ENCODE results near the gene CPTP.

Gene CPTP

DNA sequence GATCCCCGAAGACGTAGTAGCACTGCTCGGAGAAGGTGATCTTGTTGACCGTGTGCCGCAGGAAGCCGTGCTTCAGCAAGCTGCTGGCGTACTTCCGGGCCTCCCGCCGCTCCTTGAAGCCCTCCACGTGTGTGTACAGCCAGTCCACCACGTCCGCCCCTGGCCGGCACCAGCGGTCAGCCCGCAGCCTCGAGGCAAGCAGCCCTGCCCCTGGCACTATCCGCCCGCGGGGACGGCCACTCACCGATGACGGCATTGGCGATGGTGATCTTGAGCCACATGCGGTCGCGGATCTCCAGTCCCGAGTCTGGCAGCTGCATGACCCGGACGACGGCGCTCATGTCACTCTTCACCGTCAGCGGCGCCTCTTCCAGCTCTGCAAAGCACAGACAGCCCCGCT lies 13.7 kb downstream of the CPTP start:
- peaks cover 46% of the 10 kb centered on the region for H3K36me3 Mint-ChIP-seq (ENCODE audit: low read depth)
- no peak overlapping the region for H3K4me3 Mint-ChIP-seq
- no peaks in the 10 kb centered on the region for H3K4me1 Mint-ChIP-seq (ENCODE audit: low read depth)
- no peak overlapping the region for H3K27ac Mint-ChIP-seq
- no peaks in the 10 kb centered on the region for H3K27me3 Mint-ChIP-seq
- no peaks in the 10 kb centered on the region for H3K9me3 Mint-ChIP-seq
- DNase-seq: no peak

DNA sequence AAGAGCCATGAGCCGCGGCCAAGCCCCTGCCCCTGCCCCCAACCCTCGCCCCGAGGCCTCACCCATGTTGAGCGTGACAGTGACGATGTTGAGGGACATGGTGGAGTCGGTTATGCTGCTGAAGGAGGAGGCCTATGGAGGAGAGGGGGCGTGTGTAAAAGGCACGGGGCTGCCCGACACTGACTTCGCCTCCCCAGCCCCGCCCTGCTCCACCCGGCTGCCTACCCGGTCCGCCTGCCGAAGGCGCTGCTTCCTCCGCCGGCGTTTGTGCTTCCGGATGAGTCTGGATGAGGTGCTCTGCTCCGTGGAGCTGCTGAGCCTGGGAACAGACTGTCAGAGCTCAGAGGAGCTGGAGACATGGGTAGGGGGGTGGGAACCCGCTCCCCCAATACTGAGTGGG lies 15.6 kb downstream of the CPTP start:
- Mint-ChIP-seq H3K27me3 (no peaks in the 10 kb centered on the region), H3K27ac (no peak overlapping the region), H3K4me1 (ENCODE audit: low read depth) (peaks cover 8% of the 10 kb centered on the region), H3K4me3 (no peak overlapping the region), H3K9me3 (no peaks in the 10 kb centered on the region), H3K36me3 (ENCODE audit: low read depth) (peaks cover 44% of the 10 kb centered on the region)
- no peak for DNase-seq

DNA sequence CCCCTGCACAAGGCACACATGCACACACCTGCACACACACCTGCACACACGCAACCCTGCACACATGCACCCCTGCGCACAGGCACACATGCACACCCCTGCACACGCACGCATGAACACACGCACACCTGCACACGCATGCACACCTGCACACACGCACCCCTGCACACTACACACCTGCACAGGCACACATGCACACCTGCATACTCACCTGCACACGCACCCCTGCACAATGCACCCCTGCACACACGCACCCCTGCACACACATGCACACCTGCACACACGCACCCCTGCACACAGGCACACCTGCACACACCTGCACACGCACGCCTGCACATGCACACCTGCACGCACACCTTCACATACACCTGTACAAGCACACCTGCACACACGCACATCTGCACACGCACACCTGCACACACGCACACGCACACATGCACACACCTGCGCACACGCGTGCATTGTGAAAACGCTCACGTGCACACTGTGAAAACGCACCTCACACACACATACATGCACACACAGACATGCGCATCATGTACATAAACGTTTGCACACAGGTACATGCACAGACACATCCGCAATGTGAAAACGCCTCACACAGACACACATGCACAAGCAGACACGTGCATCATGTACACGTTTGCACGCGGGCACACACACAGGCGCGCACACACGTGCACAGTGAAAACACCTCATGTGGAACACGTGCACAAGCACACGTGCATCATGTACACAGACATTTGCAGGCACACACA lies 16.4 kb downstream of the CPTP start:
- H3K4me3 Mint-ChIP-seq: no peak overlapping the region
- DNase-seq: no peak
- no peak overlapping the region for H3K27ac Mint-ChIP-seq
- peaks cover 41% of the 10 kb centered on the region for H3K36me3 Mint-ChIP-seq (ENCODE audit: low read depth)
- H3K27me3 Mint-ChIP-seq: no peaks in the 10 kb centered on the region
- no peaks in the 10 kb centered on the region for H3K9me3 Mint-ChIP-seq
- peaks cover 13% of the 10 kb centered on the region for H3K4me1 Mint-ChIP-seq (ENCODE audit: low read depth)

DNA sequence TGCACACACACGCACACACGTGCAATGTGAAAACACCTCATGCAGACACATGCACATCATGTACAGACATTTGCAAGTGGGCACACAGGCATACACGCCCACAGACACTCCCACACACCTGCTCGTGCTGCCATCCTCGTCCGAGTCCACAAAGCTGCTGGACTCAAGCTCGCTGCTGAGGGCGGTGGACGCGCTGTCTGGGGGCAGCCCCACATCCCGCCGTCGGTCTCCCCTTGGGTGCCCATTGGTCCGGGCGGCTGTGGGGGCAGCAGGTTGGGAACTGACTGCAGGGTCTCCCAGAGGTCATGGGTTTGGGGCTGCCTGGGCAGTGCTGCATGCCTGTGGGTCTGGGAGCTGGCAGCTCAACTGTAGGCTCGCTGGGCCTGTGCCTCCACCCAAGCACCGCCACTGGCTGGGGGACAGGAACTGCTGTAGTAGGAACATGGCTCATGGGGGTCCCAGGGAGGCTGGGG lies 17.0 kb downstream of the CPTP start:
- H3K9me3 Mint-ChIP-seq: no peaks in the 10 kb centered on the region
- no peak for DNase-seq
- H3K36me3 Mint-ChIP-seq (ENCODE audit: low read depth): peaks cover 41% of the 10 kb centered on the region
- H3K27me3 Mint-ChIP-seq: no peaks in the 10 kb centered on the region
- H3K4me3 Mint-ChIP-seq: no peak overlapping the region
- no peak overlapping the region for H3K27ac Mint-ChIP-seq
- peaks cover 18% of the 10 kb centered on the region for H3K4me1 Mint-ChIP-seq (ENCODE audit: low read depth)

DNA sequence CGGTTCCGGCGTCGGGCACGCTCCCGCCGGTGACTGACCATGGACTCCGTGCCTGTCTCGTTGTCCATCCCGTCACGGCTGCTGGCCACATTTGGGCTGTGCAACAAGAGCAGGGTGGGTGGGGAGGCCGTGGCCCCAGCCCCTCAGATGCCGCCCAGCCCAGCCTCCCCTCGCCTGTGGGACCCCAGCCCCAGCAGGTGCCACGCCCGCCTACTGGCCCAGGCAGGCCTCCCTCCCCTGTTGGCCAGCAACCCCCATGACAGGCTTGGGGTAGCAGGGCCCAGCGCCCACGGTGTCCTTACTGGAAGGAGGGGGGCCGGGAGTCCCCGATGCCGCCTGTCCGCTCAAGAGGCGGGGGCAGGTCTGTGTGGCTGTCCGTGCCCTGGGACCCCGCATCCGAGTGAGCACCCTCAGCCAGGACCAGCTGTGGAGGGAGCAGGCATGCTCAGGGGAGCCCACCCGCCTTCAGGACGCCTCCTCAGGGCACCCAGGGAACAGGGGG lies 17.5 kb downstream of the CPTP start:
- no peaks in the 10 kb centered on the region for H3K27me3 Mint-ChIP-seq

DNA sequence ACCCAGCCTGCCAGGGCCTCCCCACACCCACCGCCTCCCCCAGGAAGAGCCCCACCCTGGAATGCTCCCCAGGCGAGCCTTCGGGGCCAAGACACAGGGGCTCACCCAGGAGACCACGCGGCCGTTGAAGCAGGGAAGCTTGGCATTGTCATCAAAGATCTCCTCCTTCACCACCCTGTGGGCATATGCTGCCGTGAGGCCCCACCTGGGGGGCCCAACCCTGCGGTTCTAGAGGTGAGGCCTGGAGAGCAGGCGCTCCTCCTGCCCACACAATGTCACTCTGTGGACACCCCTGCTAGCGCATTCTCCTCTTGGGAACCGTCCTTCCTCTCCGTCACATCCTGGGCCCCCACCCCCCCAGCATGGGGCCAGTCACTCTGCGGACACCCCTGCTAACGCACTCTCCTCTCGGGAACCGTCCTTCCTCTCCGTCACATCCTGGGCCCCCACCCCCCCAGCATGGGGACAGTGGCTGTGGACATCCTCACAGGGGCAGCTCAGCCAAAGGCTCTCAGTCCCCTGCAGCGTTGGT lies 18.0 kb downstream of the CPTP start:
- peaks cover 28% of the 10 kb centered on the region for H3K4me1 Mint-ChIP-seq (ENCODE audit: low read depth)
- no peak overlapping the region for H3K4me3 Mint-ChIP-seq
- H3K27me3 Mint-ChIP-seq: no peaks in the 10 kb centered on the region
- no peak for DNase-seq
- H3K36me3 Mint-ChIP-seq (ENCODE audit: low read depth): peaks cover 35% of the 10 kb centered on the region
- H3K9me3 Mint-ChIP-seq: no peaks in the 10 kb centered on the region
- no peak overlapping the region for H3K27ac Mint-ChIP-seq

More for the DNA sequence above, 17.5 kb downstream of the CPTP start:
- Mint-ChIP-seq H3K36me3 (ENCODE audit: low read depth) (peaks cover 40% of the 10 kb centered on the region), H3K4me3 (no peak overlapping the region), H3K27ac (no peak overlapping the region), H3K4me1 (ENCODE audit: low read depth) (peaks cover 23% of the 10 kb centered on the region), H3K9me3 (no peaks in the 10 kb centered on the region)
- no peak for DNase-seq

DNA sequence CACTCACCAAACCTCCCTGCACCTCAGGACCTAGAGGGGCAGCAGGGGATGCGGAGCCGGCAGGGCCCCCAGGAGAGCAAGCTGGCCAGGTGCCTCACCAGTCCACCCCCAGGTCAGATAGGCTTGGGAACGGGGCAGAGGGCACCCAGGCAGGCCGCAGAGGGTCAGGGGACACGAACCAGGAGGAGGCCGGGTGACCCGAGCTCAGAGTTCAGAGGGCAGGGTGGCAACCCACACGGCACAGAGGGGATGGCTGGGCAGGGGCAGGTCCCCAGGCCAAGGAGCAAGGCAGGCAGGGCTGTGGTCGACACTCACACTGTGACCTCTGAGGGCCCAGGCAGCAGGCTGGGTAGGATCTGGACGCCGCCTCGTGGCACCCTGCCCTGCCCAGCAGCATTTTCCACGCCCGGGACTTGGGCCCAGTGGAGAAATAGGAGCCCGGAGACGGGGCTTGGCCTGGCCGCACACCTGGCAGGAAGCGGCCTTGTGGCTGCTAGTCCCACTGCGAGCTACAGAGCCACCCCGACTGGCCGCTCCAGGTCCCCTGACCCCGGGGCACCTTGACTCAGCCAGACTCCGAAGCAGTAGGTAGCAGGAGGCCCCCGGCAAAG lies 19.3 kb downstream of the CPTP start:
- Mint-ChIP-seq H3K4me3 (no peak overlapping the region), H3K27ac (no peak overlapping the region), H3K36me3 (ENCODE audit: low read depth) (peaks cover 26% of the 10 kb centered on the region), H3K4me1 (ENCODE audit: low read depth) (peaks cover 30% of the 10 kb centered on the region), H3K27me3 (no peaks in the 10 kb centered on the region), H3K9me3 (no peaks in the 10 kb centered on the region)
- no peak for DNase-seq

DNA sequence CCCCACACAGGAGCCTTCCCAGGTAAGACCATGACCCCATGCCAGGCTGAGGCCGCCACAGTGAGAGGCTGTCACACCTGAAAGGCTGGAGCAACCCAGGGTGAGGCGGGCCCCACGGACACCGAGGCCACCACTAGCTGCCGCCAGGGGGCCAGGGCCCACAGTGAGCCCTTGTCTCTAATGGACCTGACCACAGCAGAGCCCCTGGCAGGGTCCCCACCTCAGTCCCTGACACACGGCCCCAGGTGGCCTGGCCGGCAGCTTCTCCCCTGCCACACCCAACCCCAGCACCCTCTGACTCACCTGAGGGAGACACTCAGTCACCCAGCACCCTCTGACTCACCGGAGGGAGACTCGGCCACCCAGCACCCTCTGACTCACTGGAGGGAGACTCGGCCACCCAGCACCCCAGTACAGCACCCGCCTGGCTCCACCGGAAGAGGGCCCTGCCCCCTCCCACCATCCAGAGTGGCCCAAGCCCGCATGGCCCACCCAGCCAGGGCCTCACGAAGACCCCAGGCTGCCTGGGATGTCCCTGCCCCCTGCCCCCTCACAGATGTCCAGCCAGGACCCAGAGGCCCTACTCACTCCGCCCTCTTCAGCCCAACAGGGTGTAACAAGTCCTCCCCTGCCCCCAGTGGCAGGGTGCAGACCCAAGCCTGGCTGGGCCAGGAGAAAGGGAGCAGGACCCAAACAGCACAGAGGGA lies 20.2 kb downstream of the CPTP start:
- Mint-ChIP-seq H3K27ac (peak overlapping the region; percentile 67), H3K9me3 (no peaks in the 10 kb centered on the region), H3K27me3 (no peaks in the 10 kb centered on the region), H3K4me3 (no peak overlapping the region), H3K36me3 (ENCODE audit: low read depth) (peaks cover 21% of the 10 kb centered on the region), H3K4me1 (ENCODE audit: low read depth) (peaks cover 30% of the 10 kb centered on the region)
- DNase-seq: peak; percentile 63

DNA sequence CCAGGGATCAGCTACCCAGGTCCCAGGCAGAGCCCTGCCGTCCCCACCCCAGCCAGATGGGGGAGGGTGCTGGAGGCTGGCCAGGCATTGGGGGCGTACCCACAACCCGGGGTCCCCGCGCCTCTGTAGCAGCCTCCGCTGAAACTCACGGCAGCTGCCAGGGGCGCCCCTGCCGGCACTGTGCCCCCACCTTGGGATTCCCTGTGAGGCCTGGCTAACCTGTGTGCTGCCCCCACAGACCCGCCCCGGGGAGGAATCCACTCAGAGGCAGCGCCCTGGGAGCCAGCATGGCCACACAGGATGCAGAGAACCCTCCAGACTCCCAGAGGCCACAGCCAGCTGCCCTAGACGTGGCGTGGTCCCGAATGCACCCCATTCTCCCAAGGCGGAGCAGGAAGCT lies 20.8 kb downstream of the CPTP start:
- DNase-seq: no peak
- Mint-ChIP-seq H3K27me3 (no peaks in the 10 kb centered on the region), H3K4me1 (ENCODE audit: low read depth) (peaks cover 30% of the 10 kb centered on the region), H3K27ac (no peak overlapping the region), H3K9me3 (no peaks in the 10 kb centered on the region), H3K4me3 (no peak overlapping the region), H3K36me3 (ENCODE audit: low read depth) (peaks cover 15% of the 10 kb centered on the region)

DNA sequence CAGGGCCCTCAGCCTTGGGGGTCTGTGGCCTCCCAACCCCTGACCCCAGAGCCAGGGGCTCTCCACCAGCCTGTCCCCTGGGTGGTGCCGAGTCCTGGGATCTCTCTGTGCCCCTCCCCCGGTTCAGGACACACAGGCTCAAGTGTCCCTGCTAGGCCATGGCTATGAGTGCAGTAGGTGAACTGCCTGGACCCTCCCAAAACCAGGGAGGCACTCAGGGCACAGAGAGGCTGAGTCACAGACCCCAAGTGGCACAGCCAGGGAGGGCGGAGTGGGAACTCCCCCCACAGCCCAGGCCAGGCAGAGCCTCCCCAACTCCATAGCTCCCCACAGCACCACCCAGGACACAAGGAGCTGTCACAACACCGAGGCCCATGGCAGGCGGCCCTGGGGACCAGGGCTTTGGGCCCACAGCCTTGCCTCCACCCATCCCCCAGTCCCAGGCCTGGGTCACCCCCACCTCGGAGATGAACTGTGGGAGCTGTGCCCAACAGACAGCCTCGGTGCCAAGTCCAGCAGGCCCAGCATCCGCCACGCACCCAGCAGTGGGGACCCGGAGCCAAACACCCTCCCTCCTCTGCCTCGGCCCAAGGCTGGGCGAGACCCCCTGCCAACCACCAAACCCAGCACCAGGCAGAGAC lies 21.4 kb downstream of the CPTP start:
- Mint-ChIP-seq H3K4me1 (ENCODE audit: low read depth) (peaks cover 30% of the 10 kb centered on the region), H3K36me3 (ENCODE audit: low read depth) (peaks cover 9% of the 10 kb centered on the region), H3K4me3 (no peak overlapping the region), H3K27ac (no peak overlapping the region), H3K9me3 (no peaks in the 10 kb centered on the region), H3K27me3 (no peaks in the 10 kb centered on the region)
- DNase-seq: no peak

DNA sequence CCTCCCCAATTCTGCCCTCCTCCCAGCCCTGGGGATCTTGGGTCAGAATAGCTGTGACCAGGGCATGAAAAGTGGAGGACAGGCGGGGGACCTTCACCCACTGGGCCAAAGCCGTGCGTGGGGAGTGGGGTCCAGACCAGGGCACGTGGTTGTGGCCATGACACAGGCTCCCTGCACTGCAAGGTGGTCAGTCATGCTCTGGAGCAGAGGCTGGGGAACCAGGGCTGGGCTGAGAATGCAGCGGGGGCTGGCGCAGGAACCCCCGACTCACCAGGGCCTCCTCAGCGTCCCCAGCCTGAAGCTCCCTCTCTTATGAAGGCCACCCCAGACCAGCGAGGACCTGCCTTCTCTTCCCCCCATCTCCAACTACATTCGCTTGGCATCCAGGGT lies 21.9 kb downstream of the CPTP start:
- H3K27me3 Mint-ChIP-seq: no peaks in the 10 kb centered on the region
- no peaks in the 10 kb centered on the region for H3K9me3 Mint-ChIP-seq
- peaks cover 4% of the 10 kb centered on the region for H3K36me3 Mint-ChIP-seq (ENCODE audit: low read depth)
- no peak for DNase-seq
- H3K27ac Mint-ChIP-seq: no peak overlapping the region
- peaks cover 30% of the 10 kb centered on the region for H3K4me1 Mint-ChIP-seq (ENCODE audit: low read depth)
- peak overlapping the region; percentile 41 for H3K4me3 Mint-ChIP-seq

DNA sequence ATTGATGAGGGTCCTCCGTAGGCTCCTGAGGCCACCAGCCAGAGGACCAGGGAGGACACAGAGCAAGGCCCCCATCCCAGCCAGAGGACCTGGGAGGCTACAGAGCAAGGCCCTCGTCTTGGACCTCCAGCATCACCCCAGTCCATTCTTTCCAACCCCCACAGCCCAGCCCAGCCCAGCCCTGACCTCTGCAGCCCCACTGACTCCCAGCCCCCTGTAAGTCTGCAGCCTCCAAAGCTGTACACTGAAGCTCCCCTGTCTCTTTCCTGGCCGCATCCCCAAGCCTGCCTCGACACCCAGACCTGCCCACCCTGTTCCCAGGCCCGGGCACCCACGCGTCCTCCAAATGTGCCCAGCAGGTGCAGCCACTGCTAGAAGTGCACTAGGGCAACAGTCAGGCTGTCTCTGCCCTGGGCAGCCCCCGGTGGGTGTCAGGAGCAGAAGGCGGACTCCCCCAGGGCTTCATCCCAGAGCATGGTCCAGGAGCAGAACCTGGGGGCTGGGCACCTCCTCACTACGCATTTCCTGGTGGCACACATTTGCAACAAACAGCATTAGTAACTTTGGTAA lies 22.5 kb downstream of the CPTP start:
- Mint-ChIP-seq H3K27me3 (peaks cover 2% of the 10 kb centered on the region), H3K4me1 (ENCODE audit: low read depth) (peaks cover 32% of the 10 kb centered on the region), H3K36me3 (ENCODE audit: low read depth) (no peaks in the 10 kb centered on the region), H3K27ac (peak overlapping the region; percentile 37), H3K4me3 (peak overlapping the region; percentile 82), H3K9me3 (no peaks in the 10 kb centered on the region)
- DNase-seq: no peak

DNA sequence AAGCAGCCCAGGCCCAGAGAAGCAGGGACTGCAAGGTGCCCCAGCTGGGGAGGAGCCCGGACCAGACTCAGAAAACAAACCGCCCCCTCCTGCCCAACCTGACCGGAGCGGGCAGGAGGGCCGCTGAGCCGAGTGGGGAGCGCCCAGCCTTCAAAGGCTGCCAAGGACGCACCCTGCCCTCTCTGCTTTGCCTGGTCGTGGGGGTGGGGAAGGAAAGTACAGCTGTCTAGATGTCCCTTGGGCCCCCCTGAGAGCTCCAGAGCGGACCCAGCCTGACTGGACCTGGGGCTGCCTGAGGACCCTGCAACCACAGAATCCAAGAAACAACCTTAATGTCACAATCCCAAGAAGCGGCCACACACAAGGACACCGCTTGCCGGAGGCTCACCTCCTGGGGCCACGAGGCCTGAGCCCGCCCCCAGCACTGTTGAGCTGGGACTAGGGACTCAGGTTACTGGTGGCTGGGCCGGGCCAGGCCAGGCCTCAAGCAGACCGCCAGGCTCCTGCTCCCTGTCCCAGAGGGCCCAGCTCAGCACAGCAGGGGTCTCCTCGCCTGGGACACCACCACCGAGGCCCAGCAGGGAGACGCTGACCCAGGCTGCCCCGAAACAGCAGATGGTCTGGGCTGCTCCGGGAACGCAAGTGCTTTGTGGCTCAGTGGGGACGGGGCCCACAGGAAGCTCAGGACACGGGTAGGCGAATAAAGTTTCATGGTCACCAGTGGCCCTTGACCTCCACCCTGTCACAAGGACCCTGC lies 23.2 kb downstream of the CPTP start:
- Mint-ChIP-seq H3K27ac (peak overlapping the region; percentile 77), H3K4me1 (ENCODE audit: low read depth) (peaks cover 35% of the 10 kb centered on the region), H3K9me3 (no peaks in the 10 kb centered on the region), H3K27me3 (peaks cover 10% of the 10 kb centered on the region), H3K4me3 (peak overlapping the region; percentile 82), H3K36me3 (ENCODE audit: low read depth) (no peaks in the 10 kb centered on the region)
- no peak for DNase-seq

Data from activated T-cell treated with anti-CD3 and anti-CD28 coated beads, Interleukin-2, amount 50 U/mL, for 24 hours (primary cell).